Spinal cord (tissue), 10 donors: ENCODE measurements around the gene IFIT1B. TPM values are rescaled to one million over a fixed set of nuclear protein-coding genes. Genes with fewer than 3 reads are reported as not detected.
"Not testable (repeated sequence)": the region's sequence is repeated elsewhere in the genome, so short reads cannot be mapped to it uniquely, and the experiment has no call there.

Experiments
- DNase-seq, 6 donors: peaks; one replicate each; pipeline versions ENCODE4 v3.0.0 to v3.0.0-alpha.2; 2013 to 2015; ENCODE audit warnings: low spot score in 6 of 6, low read depth in 4 of 6
- H3K27ac ChIP-seq: one replicate; pipeline ENCODE4 v1.5.1; 2013; ENCODE audit warnings: low read depth, low read length, control low read depth
- H3K27me3 ChIP-seq: one replicate; pipeline ENCODE4 v1.6.1; 2013; ENCODE audit warnings: low read length; ENCODE audit not compliant: control insufficient read depth, insufficient read depth
- H3K36me3 ChIP-seq: one replicate; pipeline ENCODE4 v1.6.1; 2013; ENCODE audit warnings: low read length; ENCODE audit not compliant: control insufficient read depth, insufficient read depth
- H3K4me1 ChIP-seq: one replicate; pipeline ENCODE4 v1.6.1; 2013; ENCODE audit warnings: low read length; ENCODE audit not compliant: control insufficient read depth, insufficient read depth
- H3K4me3 ChIP-seq: one replicate; pipeline ENCODE4 v1.5.1; 2013; ENCODE audit warnings: low read depth, low read length, control low read depth
- H3K9me3 ChIP-seq: one replicate; pipeline ENCODE4 v1.6.1; 2013; ENCODE audit warnings: low read length; ENCODE audit not compliant: control insufficient read depth, insufficient read depth
- WGBS: methylation state at CpG from one replicate; pipeline ENCODE4 v1.1.5; 2013; ENCODE audit warnings: missing lambda C conversion rate; ENCODE audit not compliant: insufficient coverage; 5-methylcytosine and 5-hydroxymethylcytosine counted together
- polyA plus RNA-seq, 2 donors: library from polyadenylated mRNA; unstranded; fragments of 120-200 nt; gene quantifications; one replicate each; pipeline ENCODE4 v1.2.1, GENCODE V29; 2013; ENCODE audit not compliant: insufficient read length in 2 of 2
- total RNA-seq, 2 donors: library from RNA; depleted of rRNA in 1 of 2; stranded (reverse); fragments of 120-200 nt in 1 of 2; fragments of >200 nt in 1 of 2; gene quantifications; one replicate each; pipeline versions ENCODE4 v1.2.3 to v1.2.4, GENCODE V29; 2013 to 2014
- donor health status: healthy.

IFIT1B gene
- total and polyA plus RNA-seq, 4 donors = 1.4 to 6.7 TPM; not detected in 2

GRCh38 chr10:89391907-89392756 lies 14.3 kb downstream of the IFIT1B start, which contains the start of gene IFIT1:
TSS of gene IFIT1 (plus strand) at chr10:89392623. CDS start at chr10:89392713, 90 bp downstream.
- DNase-seq = peak in 2 of 6 donors; percentile 74 to 84
- H3K27ac ChIP-seq = peak within 1 kb of the TSS; percentile 97
- peak within 1 kb of the TSS; percentile 77 for H3K4me3 ChIP-seq
- H3K27me3 ChIP-seq = no peaks in the 10 kb centered on the region
- no peaks in the 10 kb centered on the region for H3K36me3 ChIP-seq
- no peaks in the 10 kb centered on the region for H3K9me3 ChIP-seq
- peaks cover 5% of the 10 kb centered on the region for H3K4me1 ChIP-seq
- no CpG with 5 or more reads among the region's 8 CpGs for WGBS

- Histone ChIP-seq H3K27ac (peak overlapping the region; percentile 97), H3K4me3 (peak overlapping the region; percentile 77), H3K36me3 (no peaks in the 10 kb centered on the region), H3K4me1 (peaks cover 5% of the 10 kb centered on the region), H3K27me3 (no peaks in the 10 kb centered on the region), H3K9me3 (no peaks in the 10 kb centered on the region)
- peak in 1 of 6 donors; percentile 29 for DNase-seq
- WGBS = 76% methylated on average over 2 of the region's 2 CpGs
These were observed 15.1 kb downstream of the IFIT1B start for GRCh38 chr10:89392974-89393373.

- peaks cover 5% of the 10 kb centered on the region for H3K4me1 ChIP-seq
- H3K36me3 ChIP-seq = no peaks in the 10 kb centered on the region
- DNase-seq = no peak
- H3K4me3 ChIP-seq = no peak overlapping the region
- peak overlapping the region; percentile 97 for H3K27ac ChIP-seq
- WGBS = 80% methylated on average over 1 of the region's 3 CpGs
- H3K27me3 ChIP-seq = no peaks in the 10 kb centered on the region
- no peaks in the 10 kb centered on the region for H3K9me3 ChIP-seq
These were observed 16.0 kb downstream of the IFIT1B start for GRCh38 chr10:89393898-89394297.

GRCh38 chr10:89395141-89395540 lies 17.3 kb downstream of the IFIT1B start:
- Histone ChIP-seq H3K4me3 (no peak overlapping the region), H3K27ac (no peak overlapping the region), H3K9me3 (no peaks in the 10 kb centered on the region), H3K27me3 (no peaks in the 10 kb centered on the region), H3K4me1 (peaks cover 5% of the 10 kb centered on the region), H3K36me3 (no peaks in the 10 kb centered on the region)
- WGBS = 100% methylated on average over 2 of the region's 2 CpGs
- no peak for DNase-seq

GRCh38 chr10:89398003-89398749 lies 20.3 kb downstream of the IFIT1B start:
- no peak overlapping the region for H3K4me3 ChIP-seq
- no peaks in the 10 kb centered on the region for H3K27me3 ChIP-seq
- no peaks in the 10 kb centered on the region for H3K9me3 ChIP-seq
- H3K27ac ChIP-seq = no peak overlapping the region
- no peaks in the 10 kb centered on the region for H3K36me3 ChIP-seq
- DNase-seq = no peak
- 94% methylated on average over 3 of the region's 5 CpGs for WGBS
- H3K4me1 ChIP-seq = no peaks in the 10 kb centered on the region

- Histone ChIP-seq H3K27ac (no peak overlapping the region), H3K36me3 (no peaks in the 10 kb centered on the region), H3K9me3 (no peaks in the 10 kb centered on the region), H3K27me3 (no peaks in the 10 kb centered on the region), H3K4me1 (no peaks in the 10 kb centered on the region), H3K4me3 (no peak overlapping the region)
- no CpG with 5 or more reads among the region's 1 CpG for WGBS
- DNase-seq = no peak
These were observed 22.1 kb downstream of the IFIT1B start for GRCh38 chr10:89399956-89400355.

- WGBS = no CpG with 5 or more reads among the region's 2 CpGs
- no peak for DNase-seq
- H3K4me3 ChIP-seq = no peak overlapping the region
- H3K27ac ChIP-seq = no peak overlapping the region
- H3K27me3 ChIP-seq = no peaks in the 10 kb centered on the region
- H3K9me3 ChIP-seq = no peaks in the 10 kb centered on the region
- no peaks in the 10 kb centered on the region for H3K4me1 ChIP-seq
- H3K36me3 ChIP-seq = peaks cover 2% of the 10 kb centered on the region
These were observed 25.2 kb downstream of the IFIT1B start for GRCh38 chr10:89403043-89403442.

- Histone ChIP-seq H3K27ac (no peak overlapping the region), H3K4me3 (no peak overlapping the region), H3K4me1 (no peaks in the 10 kb centered on the region), H3K9me3 (no peaks in the 10 kb centered on the region), H3K36me3 (peaks cover 2% of the 10 kb centered on the region), H3K27me3 (no peaks in the 10 kb centered on the region)
- WGBS = 86% methylated on average over 8 of the region's 11 CpGs
- peak in 1 of 6 donors; percentile 26 for DNase-seq
These were observed 26.5 kb downstream of the IFIT1B start for GRCh38 chr10:89404104-89405047.

- H3K9me3 ChIP-seq, DNase-seq, H3K4me1 ChIP-seq, H3K4me3 ChIP-seq, H3K27me3 ChIP-seq, H3K36me3 ChIP-seq, H3K27ac ChIP-seq: not testable (repeated sequence)
- 95% methylated on average over 8 of the region's 9 CpGs for WGBS
These were observed 28.3 kb downstream of the IFIT1B start for GRCh38 chr10:89406178-89406577.
